HepG2 (cell line): ENCODE measurements around the gene PLEKHG2. TPM values are rescaled to one million over a fixed set of nuclear protein-coding genes. Genes with fewer than 3 reads are reported as not detected.

ENCODE experiments used
- CEBPG ChIP-seq: IDR thresholded peaks from 2 replicates; pipeline ENCODE4 v1.6.1; 2016
- CREM ChIP-seq, 2 experiments: sonication (generic) in 1 of 2; formaldehyde crosslinking in 1 of 2; IDR thresholded peaks; 2 replicates each; pipeline versions ENCODE4 v1.4.0 to v1.6.1; 2016 to 2020; ENCODE audit warnings: antibody characterized with exemption in 1 of 2, mild to moderate bottlenecking in 1 of 2, missing genetic modification reagents in 1 of 2
- GATA4 ChIP-seq: sonication (generic); IDR thresholded peaks from 2 replicates; pipeline ENCODE4 v1.6.1; 2016; ENCODE audit warnings: antibody characterized with exemption, low read depth, borderline replicate concordance
- JUN ChIP-seq: sonication (generic); formaldehyde crosslinking; IDR thresholded peaks from 2 replicates; pipeline ENCODE4 v1.4.0; 2020; ENCODE audit warnings: mild to moderate bottlenecking, missing genetic modification reagents
- NCOR1 ChIP-seq: fragments of 200-600 bp; sonication (generic); IDR thresholded peaks from 2 replicates; pipeline ENCODE4 v1.7.0; 2017; ENCODE audit warnings: antibody characterized with exemption, low read length, borderline replicate concordance
- NR2F2 ChIP-seq: IDR thresholded peaks from 2 replicates; pipeline ENCODE4 v1.6.1; 2012; ENCODE audit warnings: low read depth, inconsistent platforms, borderline replicate concordance
- PCBP1 ChIP-seq: fragments of 200-400 bp; formaldehyde crosslinking; IDR thresholded peaks from 2 replicates; pipeline ENCODE4 v1.6.1; 2017; ENCODE audit warnings: mild to moderate bottlenecking, low read depth, low read length, borderline replicate concordance
- SALL1 ChIP-seq: sonication (generic); formaldehyde crosslinking; IDR thresholded peaks from 2 replicates; pipeline ENCODE4 v1.8.0; 2022; ENCODE audit warnings: mild to moderate bottlenecking, missing genetic modification reagents
- STAT6 ChIP-seq: sonication (generic); formaldehyde crosslinking; IDR thresholded peaks from 2 replicates; pipeline ENCODE4 v1.4.0; 2020; ENCODE audit warnings: missing genetic modification reagents, mild to moderate bottlenecking, borderline replicate concordance
- TOE1 ChIP-seq: sonication (generic); formaldehyde crosslinking; IDR thresholded peaks from 2 replicates; pipeline ENCODE4 v1.4.0; 2020; ENCODE audit warnings: mild to moderate bottlenecking, missing genetic modification reagents
- XRCC5 ChIP-seq: fragments of 200-400 bp; formaldehyde crosslinking; optimal IDR thresholded peaks from 2 replicates; pipeline ENCODE3; 2017; ENCODE audit warnings: mild to moderate bottlenecking, low read length
- ZKSCAN8 ChIP-seq: IDR thresholded peaks from 2 replicates; pipeline ENCODE4 v1.6.1; 2016; ENCODE audit warnings: borderline replicate concordance, missing genetic modification reagents, missing compliant biosample characterization
- ZNF556 ChIP-seq: sonication (generic); formaldehyde crosslinking; IDR thresholded peaks from 2 replicates; pipeline ENCODE4 v1.4.0; 2020; ENCODE audit warnings: mild to moderate bottlenecking, missing genetic modification reagents, borderline replicate concordance
- ZNF614 ChIP-seq: IDR thresholded peaks from 2 replicates; pipeline ENCODE4 v1.6.1; 2018; ENCODE audit warnings: missing biosample characterization, missing genetic modification reagents, inconsistent platforms, borderline replicate concordance
- ZNF747 ChIP-seq: sonication (generic); formaldehyde crosslinking; IDR thresholded peaks from 2 replicates; pipeline ENCODE4 v1.8.1; 2023; ENCODE audit warnings: missing genetic modification reagents, mild to moderate bottlenecking, borderline replicate concordance
- polyA plus RNA-seq, 8 experiments: library from polyadenylated mRNA; depleted of rRNA in 3 of 8; stranded (reverse) in 7 of 8; unstranded in 1 of 8; fragments of >200 nt; fragmentation: Illumina TruSeq in 4 of 8; extraction: Trizol in 4 of 8; gene quantifications; 2 replicates each; pipeline versions ENCODE4 v1.2.1 to v1.2.3, GENCODE V29; 2011 to 2016; ENCODE audit warnings: low read depth in 4 of 8, missing spikeins in 1 of 8, mixed read lengths in 1 of 8; ENCODE audit not compliant: insufficient read depth in 1 of 8
- total RNA-seq, 5 experiments: library from RNA; depleted of rRNA; stranded (reverse); fragments of >200 nt; fragmentation: Illumina TruSeq; extraction: Trizol; gene quantifications; 2 replicates each; pipeline ENCODE4 v1.2.3, GENCODE V29; 2016; ENCODE audit warnings: low read depth in 1 of 5
- TF ChIP-seq, protein P1 (sequence below): sonication (generic); formaldehyde crosslinking; IDR thresholded peaks from one replicate; pipeline ENCODE4 v1.5.1; 2020; ENCODE audit warnings: mild to moderate bottlenecking, missing genetic modification reagents; ENCODE audit errors: not compliant biosample characterization
- TF ChIP-seq, protein P2 (sequence below): sonication (generic); formaldehyde crosslinking; IDR thresholded peaks from 2 replicates; pipeline ENCODE4 v1.5.0; 2020; ENCODE audit warnings: missing genetic modification reagents

Gene PLEKHG2
- total and polyA plus RNA-seq, 2 of the 13 experiments (the other 11 are each of a cell fraction or from before 2014, with no cell fraction given) = 3.6 to 6.8 TPM

DNA sequence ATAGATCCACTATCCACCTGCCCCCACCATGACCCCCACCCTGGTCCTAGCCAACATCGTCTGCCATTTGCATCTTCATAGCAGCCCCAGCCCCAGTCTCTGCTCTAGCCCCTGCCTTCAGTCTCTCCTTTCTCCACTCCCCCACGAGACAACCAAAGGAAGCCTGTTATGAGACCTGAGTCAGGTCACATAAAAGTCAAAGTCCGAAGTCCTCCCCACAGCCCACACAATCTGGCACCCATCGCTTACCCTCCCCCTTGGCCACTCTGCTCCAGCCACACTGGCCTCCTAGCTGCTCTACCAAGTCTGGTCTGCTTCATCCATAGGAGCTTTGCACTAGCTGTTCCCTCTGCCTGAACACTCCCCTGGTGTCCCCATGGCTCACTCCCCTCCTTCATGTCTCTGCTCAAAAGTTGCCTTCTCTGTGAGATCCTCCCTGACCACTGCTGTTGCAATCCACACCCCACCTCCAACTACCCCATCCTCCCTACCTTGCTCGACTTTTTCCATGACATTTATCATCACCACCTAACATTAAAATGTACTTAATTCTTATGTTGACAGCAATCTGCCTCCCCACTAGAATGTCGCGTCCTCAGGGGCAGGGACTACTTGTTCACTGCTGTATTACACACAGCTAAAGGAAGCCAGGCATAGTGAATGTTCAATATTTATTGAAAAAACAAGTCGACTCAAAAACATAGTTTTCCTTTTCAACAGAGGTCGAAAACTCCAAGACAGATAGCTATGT, 1.2 kb upstream of the PLEKHG2 start (continued):
- TF ChIP-seq PCBP1 (no peak), CREM (IDR thresholded peaks at IDR 0.05) (peak; percentile 68; the same call in 1 of the 2 replicates), CREM (CRISPR knock-in tag; IDR thresholded peaks at IDR 0.05) (no peak), JUN (CRISPR knock-in tag) (no peak), ZKSCAN8 (no peak), SALL1 (CRISPR knock-in tag) (peak; percentile 88), CEBPG (CRISPR knock-in tag) (peak; percentile 40; the same call in 1 of the 2 replicates), STAT6 (no peak), ZNF614 (CRISPR knock-in tag) (no peak), ZNF747 (CRISPR knock-in tag) (no peak), XRCC5 (peak; percentile 88), TOE1 (CRISPR knock-in tag) (no peak), NCOR1 (peak; percentile 80), NR2F2 (peak; percentile 69; the same call in 1 of the 2 replicates), ZNF556 (CRISPR knock-in tag) (no peak; the same call in 1 of the 2 replicates), GATA4 (peak; percentile 63; the same call in 1 of the 2 replicates)
- TF ChIP-seq, protein P1, sequence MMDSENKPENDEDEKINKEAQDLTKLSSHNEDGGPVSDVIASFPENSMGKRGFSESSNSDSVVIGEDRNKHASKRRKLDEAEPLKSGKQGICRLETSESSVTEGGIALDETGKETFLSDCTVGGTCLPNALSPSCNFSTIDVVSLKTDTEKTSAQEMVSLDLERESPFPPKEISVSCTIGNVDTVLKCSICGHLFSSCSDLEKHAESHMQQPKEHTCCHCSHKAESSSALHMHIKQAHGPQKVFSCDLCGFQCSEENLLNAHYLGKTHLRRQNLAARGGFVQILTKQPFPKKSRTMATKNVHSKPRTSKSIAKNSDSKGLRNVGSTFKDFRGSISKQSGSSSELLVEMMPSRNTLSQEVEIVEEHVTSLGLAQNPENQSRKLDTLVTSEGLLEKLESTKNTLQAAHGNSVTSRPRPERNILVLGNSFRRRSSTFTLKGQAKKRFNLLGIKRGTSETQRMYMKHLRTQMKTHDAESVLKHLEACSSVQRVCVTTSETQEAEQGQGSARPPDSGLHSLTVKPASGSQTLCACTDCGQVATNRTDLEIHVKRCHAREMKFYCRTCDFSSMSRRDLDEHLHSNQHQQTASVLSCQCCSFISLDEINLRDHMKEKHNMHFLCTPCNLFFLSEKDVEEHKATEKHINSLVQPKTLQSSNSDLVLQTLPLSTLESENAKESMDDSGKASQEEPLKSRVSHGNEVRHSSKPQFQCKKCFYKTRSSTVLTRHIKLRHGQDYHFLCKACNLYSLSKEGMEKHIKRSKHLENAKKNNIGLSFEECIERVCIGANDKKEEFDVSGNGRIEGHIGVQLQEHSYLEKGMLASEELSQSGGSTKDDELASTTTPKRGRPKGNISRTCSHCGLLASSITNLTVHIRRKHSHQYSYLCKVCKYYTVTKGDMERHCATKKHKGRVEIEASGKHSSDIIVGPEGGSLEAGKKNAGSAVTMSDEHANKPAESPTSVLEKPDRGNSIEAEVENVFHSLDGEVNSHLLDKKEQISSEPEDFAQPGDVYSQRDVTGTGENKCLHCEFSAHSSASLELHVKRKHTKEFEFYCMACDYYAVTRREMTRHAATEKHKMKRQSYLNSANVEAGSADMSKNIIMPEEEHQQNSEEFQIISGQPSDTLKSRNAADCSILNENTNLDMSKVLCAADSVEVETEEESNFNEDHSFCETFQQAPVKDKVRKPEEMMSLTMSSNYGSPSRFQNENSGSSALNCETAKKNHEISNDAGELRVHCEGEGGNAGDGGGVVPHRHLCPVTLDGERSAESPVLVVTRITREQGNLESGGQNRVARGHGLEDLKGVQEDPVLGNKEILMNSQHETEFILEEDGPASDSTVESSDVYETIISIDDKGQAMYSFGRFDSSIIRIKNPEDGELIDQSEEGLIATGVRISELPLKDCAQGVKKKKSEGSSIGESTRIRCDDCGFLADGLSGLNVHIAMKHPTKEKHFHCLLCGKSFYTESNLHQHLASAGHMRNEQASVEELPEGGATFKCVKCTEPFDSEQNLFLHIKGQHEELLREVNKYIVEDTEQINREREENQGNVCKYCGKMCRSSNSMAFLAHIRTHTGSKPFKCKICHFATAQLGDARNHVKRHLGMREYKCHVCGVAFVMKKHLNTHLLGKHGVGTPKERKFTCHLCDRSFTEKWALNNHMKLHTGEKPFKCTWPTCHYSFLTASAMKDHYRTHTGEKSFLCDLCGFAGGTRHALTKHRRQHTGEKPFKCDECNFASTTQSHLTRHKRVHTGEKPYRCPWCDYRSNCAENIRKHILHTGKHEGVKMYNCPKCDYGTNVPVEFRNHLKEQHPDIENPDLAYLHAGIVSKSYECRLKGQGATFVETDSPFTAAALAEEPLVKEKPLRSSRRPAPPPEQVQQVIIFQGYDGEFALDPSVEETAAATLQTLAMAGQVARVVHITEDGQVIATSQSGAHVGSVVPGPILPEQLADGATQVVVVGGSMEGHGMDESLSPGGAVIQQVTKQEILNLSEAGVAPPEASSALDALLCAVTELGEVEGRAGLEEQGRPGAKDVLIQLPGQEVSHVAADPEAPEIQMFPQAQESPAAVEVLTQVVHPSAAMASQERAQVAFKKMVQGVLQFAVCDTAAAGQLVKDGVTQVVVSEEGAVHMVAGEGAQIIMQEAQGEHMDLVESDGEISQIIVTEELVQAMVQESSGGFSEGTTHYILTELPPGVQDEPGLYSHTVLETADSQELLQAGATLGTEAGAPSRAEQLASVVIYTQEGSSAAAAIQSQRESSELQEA (CRISPR knock-in tag) = no peak
- TF ChIP-seq, protein P2, sequence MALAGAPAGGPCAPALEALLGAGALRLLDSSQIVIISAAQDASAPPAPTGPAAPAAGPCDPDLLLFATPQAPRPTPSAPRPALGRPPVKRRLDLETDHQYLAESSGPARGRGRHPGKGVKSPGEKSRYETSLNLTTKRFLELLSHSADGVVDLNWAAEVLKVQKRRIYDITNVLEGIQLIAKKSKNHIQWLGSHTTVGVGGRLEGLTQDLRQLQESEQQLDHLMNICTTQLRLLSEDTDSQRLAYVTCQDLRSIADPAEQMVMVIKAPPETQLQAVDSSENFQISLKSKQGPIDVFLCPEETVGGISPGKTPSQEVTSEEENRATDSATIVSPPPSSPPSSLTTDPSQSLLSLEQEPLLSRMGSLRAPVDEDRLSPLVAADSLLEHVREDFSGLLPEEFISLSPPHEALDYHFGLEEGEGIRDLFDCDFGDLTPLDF = no peak
